Measurements from ENCODE around the gene CPXM1.
A peak's percentile ranks its signal among the peaks of the same experiment; 100 is the strongest.

CPXM1 gene

GRCh38 chr20:2829376-2829775 is 28.9 kb upstream of the CPXM1 start:
- no peak overlapping the region for H3K9ac ChIP-seq
- no peak overlapping the region for H3K4me3 ChIP-seq
- H3K36me3 ChIP-seq: no peaks in the 10 kb centered on the region
- no peak overlapping the region for H3K4me2 ChIP-seq
- peaks cover 0 to 9% (median 0%) of the 10 kb centered on the region in 11 experiments; a peak in 5 of 22 replicates for H3K9me3 ChIP-seq (replicated peaks in 1 of 11)
- H3K27me3 ChIP-seq: no peaks in the 10 kb centered on the region
- no peaks in the 10 kb centered on the region for H4K20me1 ChIP-seq
- H3K4me1 ChIP-seq: peaks cover 18 to 50% (median 32%) of the 10 kb centered on the region in 10 experiments
- H3K27ac ChIP-seq: no peak overlapping the region
- TF ChIP-seq Cebpa-rat (IDR thresholded peaks at IDR 0.05): no peak

DNA sequence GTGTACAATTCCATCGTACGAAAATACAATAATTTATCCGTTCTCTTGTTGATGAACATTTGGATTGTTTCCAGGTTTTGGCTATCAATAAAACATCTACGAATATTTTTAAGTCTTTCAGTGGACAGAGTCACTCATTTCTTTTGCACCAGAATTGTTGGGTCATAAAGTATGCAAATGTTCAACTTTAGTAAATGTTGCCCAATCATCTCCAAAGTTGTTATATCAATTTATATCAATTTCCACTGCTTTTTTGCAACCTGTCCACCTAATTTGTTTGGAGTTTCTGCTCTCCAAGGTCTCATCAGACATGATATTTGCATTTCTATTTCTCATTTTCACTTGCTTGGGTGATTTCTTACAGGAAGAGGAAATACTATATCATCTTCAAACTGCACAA is 26.2 kb upstream of the CPXM1 start:
- peaks cover 0 to under 1% (median 0%) of the 10 kb centered on the region in 11 experiments; a peak in 1 of 22 replicates for H3K27me3 ChIP-seq
- peak overlapping the region; percentile 33 to 71 (median 55); a peak in 21 of 22 replicates for H3K4me2 ChIP-seq
- H3K9ac ChIP-seq: no peak overlapping the region
- H3K4me3 ChIP-seq: no peak overlapping the region
- peaks cover 0 to 9% (median 0%) of the 10 kb centered on the region in 11 experiments; a peak in 5 of 22 replicates for H3K9me3 ChIP-seq (replicated peaks in 1 of 11)
- H4K20me1 ChIP-seq: no peaks in the 10 kb centered on the region
- no peak overlapping the region for H3K27ac ChIP-seq
- no peaks in the 10 kb centered on the region for H3K36me3 ChIP-seq
- TF ChIP-seq Cebpa-rat (IDR thresholded peaks at IDR 0.05): no peak
- peaks cover 18 to 32% (median 27%) of the 10 kb centered on the region in 10 experiments for H3K4me1 ChIP-seq

- Histone ChIP-seq H3K9ac (no peak overlapping the region), H3K27me3 (peaks cover 0 to 7% (median 0%) of the 10 kb centered on the region in 11 experiments; a peak in 1 of 22 replicates), H4K20me1 (no peaks in the 10 kb centered on the region), H3K4me3 (no peak overlapping the region), H3K27ac (no peak overlapping the region), H3K9me3 (replicated peaks in 1 of 11) (peaks cover 0 to 9% (median 0%) of the 10 kb centered on the region in 11 experiments; a peak in 5 of 22 replicates), H3K36me3 (no peaks in the 10 kb centered on the region), H3K4me1 (peaks cover 12 to 33% (median 29%) of the 10 kb centered on the region in 10 experiments), H3K4me2 (peak overlapping the region in 10 of 11 experiments; percentile 18 to 71 (median 60); a peak in 17 of 22 replicates)
- no peak for TF ChIP-seq Cebpa-rat (IDR thresholded peaks at IDR 0.05)
Measured at GRCh38 chr20:2825761-2826160, 25.3 kb upstream of the CPXM1 start.

DNA sequence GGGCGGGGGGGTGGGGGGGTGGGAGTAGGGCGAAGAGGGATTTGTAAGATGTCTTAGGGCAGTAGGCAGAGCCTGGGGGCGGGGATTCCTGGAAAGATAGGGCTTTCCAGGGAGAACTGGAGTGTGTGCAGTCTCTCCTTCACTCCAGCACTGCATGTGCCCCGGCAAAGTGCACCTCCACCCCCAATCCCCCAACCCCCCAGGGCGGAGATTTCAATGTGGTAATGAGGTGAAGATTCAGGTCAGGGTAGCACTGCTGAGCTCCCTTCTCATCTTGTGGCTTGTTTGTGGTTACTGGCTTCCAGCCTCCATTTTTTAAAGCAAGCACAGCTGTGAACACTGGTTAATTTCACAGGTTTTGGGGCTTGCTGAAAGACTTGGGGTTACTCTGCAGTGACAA is 21.6 kb upstream of the CPXM1 start:
- no peaks in the 10 kb centered on the region for H3K36me3 ChIP-seq
- H3K27ac ChIP-seq: no peak overlapping the region
- peak overlapping the region in 10 of 11 experiments; percentile 37 to 72 (median 64); a peak in 18 of 22 replicates for H3K4me2 ChIP-seq
- H3K9ac ChIP-seq: no peak overlapping the region
- H3K4me1 ChIP-seq: peaks cover 10 to 43% (median 30%) of the 10 kb centered on the region in 10 experiments
- no peak for TF ChIP-seq Cebpa-rat (IDR thresholded peaks at IDR 0.05)
- H4K20me1 ChIP-seq: no peaks in the 10 kb centered on the region
- no peak overlapping the region for H3K4me3 ChIP-seq
- H3K27me3 ChIP-seq: peaks cover 0 to 7% (median 0%) of the 10 kb centered on the region in 11 experiments; a peak in 1 of 22 replicates
- no peaks in the 10 kb centered on the region for H3K9me3 ChIP-seq (replicated peaks in 1 of 11)

GRCh38 chr20:2820896-2821869 is 20.8 kb upstream of the CPXM1 start:
- H3K4me1 ChIP-seq: peaks cover under 1 to 39% (median 23%) of the 10 kb centered on the region in 10 experiments
- H3K27me3 ChIP-seq: peaks cover 0 to 7% (median 0%) of the 10 kb centered on the region in 11 experiments; a peak in 1 of 22 replicates
- no peaks in the 10 kb centered on the region for H3K36me3 ChIP-seq
- no peak overlapping the region for H3K4me3 ChIP-seq
- peak overlapping the region in 9 of 11 experiments; percentile 37 to 70 (median 64); a peak in 15 of 22 replicates for H3K4me2 ChIP-seq
- TF ChIP-seq Cebpa-rat (IDR thresholded peaks at IDR 0.05): no peak
- H3K27ac ChIP-seq: no peak overlapping the region
- no peaks in the 10 kb centered on the region for H3K9me3 ChIP-seq (replicated peaks in 1 of 11)
- no peak overlapping the region for H3K9ac ChIP-seq
- H4K20me1 ChIP-seq: no peaks in the 10 kb centered on the region

GRCh38 chr20:2820084-2820895 is 19.9 kb upstream of the CPXM1 start:
- Histone ChIP-seq H3K27ac (no peak overlapping the region), H3K9me3 (replicated peaks in 1 of 11) (no peaks in the 10 kb centered on the region), H3K27me3 (peaks cover 0 to 7% (median 0%) of the 10 kb centered on the region in 11 experiments; a peak in 1 of 22 replicates), H3K36me3 (no peaks in the 10 kb centered on the region), H3K4me2 (no peak overlapping the region), H3K9ac (no peak overlapping the region), H3K4me3 (no peak overlapping the region), H4K20me1 (no peaks in the 10 kb centered on the region), H3K4me1 (peaks cover 3 to 37% (median 23%) of the 10 kb centered on the region in 10 experiments)
- no peak for TF ChIP-seq Cebpa-rat (IDR thresholded peaks at IDR 0.05)

DNA sequence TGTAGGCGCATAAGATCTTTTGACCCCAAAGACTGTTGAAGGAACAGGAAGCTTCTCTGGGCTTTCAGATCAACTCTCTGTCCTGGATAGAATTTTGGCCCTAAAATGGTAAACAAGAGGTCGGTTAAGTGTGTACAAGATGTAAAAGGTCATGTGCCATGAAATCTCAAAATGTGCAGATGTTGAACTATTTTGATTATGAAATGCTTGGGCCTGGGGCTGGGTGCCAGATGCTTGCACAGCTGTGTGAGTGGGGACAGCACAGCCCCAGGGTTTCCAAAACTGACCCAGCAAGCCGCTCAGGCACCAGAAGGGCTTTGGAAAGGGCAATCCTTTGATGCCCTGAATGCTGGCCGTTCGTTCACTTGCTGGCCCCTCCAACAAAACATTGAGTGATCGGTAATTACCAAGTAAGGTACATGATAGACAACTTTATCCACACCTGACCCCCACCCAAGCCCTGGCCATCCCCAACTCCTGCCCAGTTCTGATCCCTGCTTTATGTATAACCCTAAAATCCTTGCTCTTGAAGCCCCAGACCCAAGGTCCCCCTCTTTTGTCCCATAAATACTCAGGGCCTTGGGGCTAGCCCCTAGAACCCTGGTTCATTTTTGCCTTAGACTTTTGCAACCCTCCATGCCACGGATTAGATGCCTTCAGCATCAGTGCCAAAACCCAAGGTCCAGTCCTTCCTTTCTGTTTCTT is 17.6 kb upstream of the CPXM1 start:
- H3K36me3 ChIP-seq: no peaks in the 10 kb centered on the region
- no peak overlapping the region for H3K4me3 ChIP-seq
- H3K9ac ChIP-seq: no peak overlapping the region
- H3K4me1 ChIP-seq: peaks cover 15 to 49% (median 38%) of the 10 kb centered on the region in 10 experiments
- no peak for TF ChIP-seq Cebpa-rat (IDR thresholded peaks at IDR 0.05)
- no peaks in the 10 kb centered on the region for H4K20me1 ChIP-seq
- H3K27me3 ChIP-seq: peaks cover 0 to 7% (median 0%) of the 10 kb centered on the region in 11 experiments; a peak in 1 of 22 replicates
- peaks cover 0 to 2% (median 0%) of the 10 kb centered on the region in 11 experiments; a peak in 1 of 22 replicates for H3K9me3 ChIP-seq (replicated peaks in 1 of 11)
- H3K4me2 ChIP-seq: peak overlapping the region in 5 of 11 experiments; percentile 12 to 38 (median 19); a peak in 5 of 22 replicates
- H3K27ac ChIP-seq: no peak overlapping the region

DNA sequence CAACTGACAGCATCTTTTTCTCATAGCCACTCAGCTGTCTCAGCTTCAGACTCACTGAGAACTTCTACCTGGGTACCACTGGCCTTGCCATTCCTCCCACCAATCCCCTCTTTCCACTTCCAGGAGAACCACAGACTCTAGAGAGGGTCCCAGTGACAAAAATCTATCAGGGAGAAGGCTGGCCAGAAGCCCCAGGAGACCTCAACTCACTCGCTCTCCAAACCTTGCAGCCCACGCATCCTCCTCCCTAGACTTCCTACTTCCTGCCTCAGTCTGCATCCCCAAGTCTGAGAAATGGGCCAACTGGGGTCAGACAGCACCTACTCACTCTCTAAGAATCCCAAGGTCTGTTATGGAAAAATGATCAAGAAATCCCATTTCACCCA is 16.9 kb upstream of the CPXM1 start:
- Histone ChIP-seq H3K4me3 (no peak overlapping the region), H3K36me3 (no peaks in the 10 kb centered on the region), H3K4me1 (peaks cover 15 to 48% (median 38%) of the 10 kb centered on the region in 10 experiments), H3K9me3 (replicated peaks in 1 of 11) (peaks cover 0 to 9% (median 5%) of the 10 kb centered on the region in 11 experiments; a peak in 18 of 22 replicates), H3K4me2 (peak overlapping the region in 5 of 11 experiments; percentile 2 to 38 (median 19); a peak in 2 of 22 replicates), H3K27ac (no peak overlapping the region), H3K9ac (no peak overlapping the region), H3K27me3 (peaks cover 0 to 7% (median 0%) of the 10 kb centered on the region in 11 experiments; a peak in 1 of 22 replicates), H4K20me1 (no peaks in the 10 kb centered on the region)
- TF ChIP-seq Cebpa-rat (IDR thresholded peaks at IDR 0.05): no peak
